HL-60 (cell line): ENCODE data around the gene PARD6B.

Experiments used
- DNase-seq, 2 experiments: peaks; one replicate each; pipeline ENCODE4 v3.0.0-alpha.2; 2010 to 2020; ENCODE audit warnings: low read depth in 1 of 2, low spot score in 1 of 2
- H3K27ac ChIP-seq: fragments of 250-450 bp; sonication (Bioruptor Pico); replicated peaks from 2 replicates; pipeline ENCODE4 v1.5.1; 2020; ENCODE audit warnings: mild to moderate bottlenecking, moderate library complexity
- H3K27me3 ChIP-seq: fragments of 250-450 bp; sonication (Bioruptor Pico); 2 replicates; pipeline ENCODE4 v1.5.1; 2021; ENCODE audit warnings: mild to moderate bottlenecking, moderate library complexity; ENCODE audit not compliant: insufficient read depth, poor library complexity, severe bottlenecking
- H3K4me3 ChIP-seq: replicated peaks from 2 replicates; pipeline ENCODE4 v1.5.1; 2011; ENCODE audit warnings: mild to moderate bottlenecking, control low read depth, low read length; ENCODE audit not compliant: insufficient read depth
- GABPA ChIP-seq: IDR thresholded peaks from 2 replicates; pipeline ENCODE4 v1.6.1; 2012; ENCODE audit warnings: low read depth
- POLR2AphosphoS5 ChIP-seq: IDR thresholded peaks from 2 replicates; pipeline ENCODE4 v1.6.1; 2012; ENCODE audit warnings: low read depth
- SPI1 ChIP-seq: IDR thresholded peaks from 2 replicates; pipeline ENCODE4 v1.6.1; 2012; ENCODE audit warnings: low read depth, mild to moderate bottlenecking, borderline replicate concordance
- long read RNA-seq: library from polyadenylated mRNA; unstranded; transcript quantifications from one replicate; pipeline ENCODE4 v2.0.0, GENCODE V29; 2020
- TF ChIP-seq, protein P1 (sequence below): IDR thresholded peaks from one replicate; pipeline ENCODE4 v1.5.1; 2011; ENCODE audit warnings: low read length, control low read depth, inconsistent platforms; ENCODE audit not compliant: insufficient read depth
- TF ChIP-seq, protein P2 (sequence below): IDR thresholded peaks from 2 replicates; pipeline ENCODE4 v1.6.1; 2012; ENCODE audit warnings: low read depth; ENCODE audit not compliant: insufficient replicate concordance

The PARD6B gene, protein sequence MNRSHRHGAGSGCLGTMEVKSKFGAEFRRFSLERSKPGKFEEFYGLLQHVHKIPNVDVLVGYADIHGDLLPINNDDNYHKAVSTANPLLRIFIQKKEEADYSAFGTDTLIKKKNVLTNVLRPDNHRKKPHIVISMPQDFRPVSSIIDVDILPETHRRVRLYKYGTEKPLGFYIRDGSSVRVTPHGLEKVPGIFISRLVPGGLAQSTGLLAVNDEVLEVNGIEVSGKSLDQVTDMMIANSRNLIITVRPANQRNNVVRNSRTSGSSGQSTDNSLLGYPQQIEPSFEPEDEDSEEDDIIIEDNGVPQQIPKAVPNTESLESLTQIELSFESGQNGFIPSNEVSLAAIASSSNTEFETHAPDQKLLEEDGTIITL
- long read RNA-seq, partial matches to known transcripts, result 0 of 1 reads
- long read RNA-seq, other reads (novel, unspliced or antisense), result 1 of 1 reads

DNA sequence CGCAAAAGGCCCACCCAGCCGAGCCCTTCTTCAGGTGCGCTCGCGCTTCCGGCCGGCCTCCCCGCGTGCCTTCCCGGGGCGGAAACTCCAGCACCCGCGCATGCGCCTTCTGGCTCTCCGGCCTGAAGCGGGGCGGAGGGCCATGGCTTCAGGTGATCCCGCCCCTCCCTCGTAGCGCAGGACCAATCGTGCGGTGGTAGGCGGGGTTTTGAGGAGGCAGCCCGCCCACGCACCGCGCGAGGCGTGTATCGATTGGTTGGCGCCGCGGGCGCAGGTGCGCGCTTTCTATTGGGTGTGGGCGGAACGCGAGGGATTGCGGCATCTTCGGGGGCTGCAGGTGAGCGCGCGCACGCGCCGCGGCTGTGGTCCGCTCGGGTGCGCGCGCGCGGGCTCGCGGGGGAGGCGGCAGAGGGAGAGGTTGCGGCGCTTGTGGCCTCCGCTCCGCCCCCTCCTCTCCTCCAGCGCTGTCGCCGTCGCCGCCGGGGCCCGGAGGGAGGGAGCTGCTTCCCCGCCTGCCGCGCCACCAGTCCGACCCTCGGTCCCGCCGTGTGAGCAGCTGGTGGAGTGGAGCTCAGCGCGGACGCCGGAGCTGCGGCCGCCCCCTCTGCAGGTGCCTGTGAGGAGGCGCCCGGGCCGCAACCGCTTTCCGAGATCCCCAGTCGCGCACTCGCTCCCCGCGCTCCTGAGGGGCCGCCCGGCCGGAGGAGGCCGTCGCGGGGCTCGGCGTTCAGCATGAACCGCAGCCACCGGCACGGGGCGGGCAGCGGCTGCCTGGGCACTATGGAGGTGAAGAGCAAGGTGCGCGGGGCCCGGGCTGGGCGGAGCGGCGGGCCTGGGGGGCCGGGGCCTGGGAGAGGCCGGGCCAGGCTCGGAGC, at the start of gene PARD6B:
Gene PARD6B (plus strand): TSS at position 526 of the 875 bp plus-strand sequence. CDS start 207 bp downstream, at position 733.
- TF ChIP-seq, protein P1, sequence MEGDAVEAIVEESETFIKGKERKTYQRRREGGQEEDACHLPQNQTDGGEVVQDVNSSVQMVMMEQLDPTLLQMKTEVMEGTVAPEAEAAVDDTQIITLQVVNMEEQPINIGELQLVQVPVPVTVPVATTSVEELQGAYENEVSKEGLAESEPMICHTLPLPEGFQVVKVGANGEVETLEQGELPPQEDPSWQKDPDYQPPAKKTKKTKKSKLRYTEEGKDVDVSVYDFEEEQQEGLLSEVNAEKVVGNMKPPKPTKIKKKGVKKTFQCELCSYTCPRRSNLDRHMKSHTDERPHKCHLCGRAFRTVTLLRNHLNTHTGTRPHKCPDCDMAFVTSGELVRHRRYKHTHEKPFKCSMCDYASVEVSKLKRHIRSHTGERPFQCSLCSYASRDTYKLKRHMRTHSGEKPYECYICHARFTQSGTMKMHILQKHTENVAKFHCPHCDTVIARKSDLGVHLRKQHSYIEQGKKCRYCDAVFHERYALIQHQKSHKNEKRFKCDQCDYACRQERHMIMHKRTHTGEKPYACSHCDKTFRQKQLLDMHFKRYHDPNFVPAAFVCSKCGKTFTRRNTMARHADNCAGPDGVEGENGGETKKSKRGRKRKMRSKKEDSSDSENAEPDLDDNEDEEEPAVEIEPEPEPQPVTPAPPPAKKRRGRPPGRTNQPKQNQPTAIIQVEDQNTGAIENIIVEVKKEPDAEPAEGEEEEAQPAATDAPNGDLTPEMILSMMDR, result no peak
- peak; percentile 18; the same call in 1 of the 2 replicates for TF ChIP-seq POLR2AphosphoS5
- peak; percentile 68 for TF ChIP-seq GABPA
- TF ChIP-seq SPI1, result no peak
- TF ChIP-seq, protein P2, sequence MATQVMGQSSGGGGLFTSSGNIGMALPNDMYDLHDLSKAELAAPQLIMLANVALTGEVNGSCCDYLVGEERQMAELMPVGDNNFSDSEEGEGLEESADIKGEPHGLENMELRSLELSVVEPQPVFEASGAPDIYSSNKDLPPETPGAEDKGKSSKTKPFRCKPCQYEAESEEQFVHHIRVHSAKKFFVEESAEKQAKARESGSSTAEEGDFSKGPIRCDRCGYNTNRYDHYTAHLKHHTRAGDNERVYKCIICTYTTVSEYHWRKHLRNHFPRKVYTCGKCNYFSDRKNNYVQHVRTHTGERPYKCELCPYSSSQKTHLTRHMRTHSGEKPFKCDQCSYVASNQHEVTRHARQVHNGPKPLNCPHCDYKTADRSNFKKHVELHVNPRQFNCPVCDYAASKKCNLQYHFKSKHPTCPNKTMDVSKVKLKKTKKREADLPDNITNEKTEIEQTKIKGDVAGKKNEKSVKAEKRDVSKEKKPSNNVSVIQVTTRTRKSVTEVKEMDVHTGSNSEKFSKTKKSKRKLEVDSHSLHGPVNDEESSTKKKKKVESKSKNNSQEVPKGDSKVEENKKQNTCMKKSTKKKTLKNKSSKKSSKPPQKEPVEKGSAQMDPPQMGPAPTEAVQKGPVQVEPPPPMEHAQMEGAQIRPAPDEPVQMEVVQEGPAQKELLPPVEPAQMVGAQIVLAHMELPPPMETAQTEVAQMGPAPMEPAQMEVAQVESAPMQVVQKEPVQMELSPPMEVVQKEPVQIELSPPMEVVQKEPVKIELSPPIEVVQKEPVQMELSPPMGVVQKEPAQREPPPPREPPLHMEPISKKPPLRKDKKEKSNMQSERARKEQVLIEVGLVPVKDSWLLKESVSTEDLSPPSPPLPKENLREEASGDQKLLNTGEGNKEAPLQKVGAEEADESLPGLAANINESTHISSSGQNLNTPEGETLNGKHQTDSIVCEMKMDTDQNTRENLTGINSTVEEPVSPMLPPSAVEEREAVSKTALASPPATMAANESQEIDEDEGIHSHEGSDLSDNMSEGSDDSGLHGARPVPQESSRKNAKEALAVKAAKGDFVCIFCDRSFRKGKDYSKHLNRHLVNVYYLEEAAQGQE, result no peak
- Histone ChIP-seq H3K4me3 (peak within 1 kb of the TSS; percentile 62), H3K27me3 (no peaks in the 10 kb centered on the region), H3K27ac (peak within 1 kb of the TSS; percentile 63)
- peak; percentile 94 to 98 for DNase-seq

DNA sequence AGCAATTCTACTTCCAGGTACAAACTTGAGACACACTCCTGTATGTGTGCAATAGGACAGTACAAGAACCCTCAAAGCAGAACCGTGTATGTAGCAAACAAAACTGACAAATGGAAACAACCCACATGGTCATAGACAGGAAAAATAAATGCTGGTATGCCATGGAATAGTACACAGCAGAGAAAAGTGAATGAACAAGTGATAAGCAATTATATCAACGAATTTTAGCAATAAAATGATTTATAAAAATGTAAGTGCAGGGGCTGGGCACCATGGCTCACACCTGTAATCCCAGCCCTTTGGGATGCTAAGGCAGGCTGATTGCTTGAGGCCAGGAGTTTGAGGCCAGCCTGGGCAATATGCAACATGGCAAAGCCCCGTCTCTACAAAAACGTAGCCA, 49.3 kb upstream of the PARD6B start:
- Histone ChIP-seq H3K4me3 (no peak overlapping the region), H3K27ac (no peak overlapping the region), H3K27me3 (no peaks in the 10 kb centered on the region)
- DNase-seq, result no peak
- TF ChIP-seq, protein P2, result no peak
- no peak for TF ChIP-seq GABPA
- TF ChIP-seq SPI1, result no peak
- no peak for TF ChIP-seq POLR2AphosphoS5
- TF ChIP-seq, protein P1, result no peak

DNA sequence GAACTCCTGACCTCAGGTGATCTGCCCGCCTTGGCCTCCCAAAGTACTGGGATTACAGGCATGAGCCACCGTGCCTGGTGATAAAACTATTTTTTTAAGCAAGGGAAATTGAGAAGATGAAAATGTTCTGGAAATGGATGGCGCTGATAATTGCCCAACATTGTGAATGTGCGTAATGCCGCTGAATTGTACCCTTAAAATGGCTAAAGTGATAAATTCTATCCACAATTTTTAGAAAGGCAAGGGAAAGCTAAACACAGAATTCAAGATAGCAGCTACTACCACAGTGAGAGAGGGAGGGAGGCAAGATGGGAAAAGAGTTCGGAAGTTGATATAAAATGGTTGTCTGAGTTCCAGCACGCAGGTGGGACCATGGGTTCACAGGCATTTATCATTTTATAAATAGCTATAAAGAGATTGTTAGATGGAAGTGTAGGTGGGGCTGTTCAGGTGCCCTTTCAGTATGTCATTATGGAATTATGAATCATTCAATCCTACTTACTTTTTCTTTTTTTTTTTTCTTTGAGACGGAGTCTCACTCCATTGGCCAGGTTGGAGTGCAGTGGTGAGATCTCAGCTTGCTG, 48.3 kb upstream of the PARD6B start:
- Histone ChIP-seq H3K4me3 (no peak overlapping the region), H3K27ac (no peak overlapping the region), H3K27me3 (no peaks in the 10 kb centered on the region)
- DNase-seq, result no peak
- TF ChIP-seq, protein P2, result no peak
- no peak for TF ChIP-seq POLR2AphosphoS5
- TF ChIP-seq GABPA, result no peak
- TF ChIP-seq SPI1, result no peak
- TF ChIP-seq, protein P1, result no peak
